Hematopoietic multipotent progenitor cell treated with erythropoietin and hydrocortisone succinate and interleukin-3 and kit ligand, for 8 days (in vitro differentiated cells): ENCODE results near the gene HSPA1L.
A peak's percentile ranks its signal among the peaks of the same experiment; 100 is the strongest.
"Not testable (repeated sequence)": the region's sequence is repeated elsewhere in the genome, so short reads cannot be mapped to it uniquely, and the experiment has no call there.

Experiments
- DNase-seq: peaks from one replicate; pipeline ENCODE4 v3.0.0-alpha.2; 2015

HSPA1L gene

DNA sequence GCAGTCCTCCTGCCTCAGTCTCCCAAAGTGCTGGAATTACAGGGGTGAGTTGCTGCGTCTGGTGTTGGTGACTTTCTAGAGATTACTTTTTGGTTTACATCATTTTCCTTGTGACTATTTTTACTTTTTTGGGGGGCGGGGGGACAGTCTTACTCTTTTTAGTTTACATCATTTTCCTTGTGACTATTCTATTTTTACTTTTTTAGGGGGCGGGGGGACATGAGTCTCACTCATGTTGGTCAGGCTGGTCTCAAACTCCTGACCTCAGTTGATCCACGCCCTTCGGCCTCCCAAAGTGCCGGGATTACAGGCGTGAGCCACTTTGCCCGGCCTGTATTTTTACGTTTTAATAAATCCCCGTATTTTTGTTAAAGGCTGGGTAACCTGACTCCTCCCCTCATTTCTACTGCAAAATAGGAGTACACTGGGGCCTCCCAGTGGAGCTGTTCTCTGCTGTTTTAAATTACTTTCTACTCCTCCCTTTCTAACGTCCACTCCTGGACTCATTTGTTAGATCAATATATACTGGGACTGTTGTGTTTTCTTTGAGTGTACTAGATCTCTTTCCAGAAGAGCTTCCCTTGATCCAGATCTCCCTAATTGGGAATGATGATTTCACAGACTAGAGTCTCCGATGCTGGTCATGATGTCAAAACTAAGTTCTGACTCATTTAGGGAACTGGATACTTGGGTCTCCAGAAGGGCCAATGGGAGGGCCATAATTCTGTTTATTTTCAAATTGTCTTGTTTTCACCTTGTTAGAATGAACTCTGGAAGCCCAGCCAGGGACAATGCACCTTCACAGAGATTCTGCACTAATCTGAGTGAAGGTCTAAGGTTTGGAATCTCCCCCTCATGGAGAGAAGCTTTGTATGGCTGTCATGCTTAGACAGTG lies 21.6 kb upstream of the HSPA1L start:
- peak; percentile 41 for DNase-seq

GRCh38 chr6:31836047-31836473 lies 21.0 kb upstream of the HSPA1L start:
- DNase-seq = peak; percentile 27

DNA sequence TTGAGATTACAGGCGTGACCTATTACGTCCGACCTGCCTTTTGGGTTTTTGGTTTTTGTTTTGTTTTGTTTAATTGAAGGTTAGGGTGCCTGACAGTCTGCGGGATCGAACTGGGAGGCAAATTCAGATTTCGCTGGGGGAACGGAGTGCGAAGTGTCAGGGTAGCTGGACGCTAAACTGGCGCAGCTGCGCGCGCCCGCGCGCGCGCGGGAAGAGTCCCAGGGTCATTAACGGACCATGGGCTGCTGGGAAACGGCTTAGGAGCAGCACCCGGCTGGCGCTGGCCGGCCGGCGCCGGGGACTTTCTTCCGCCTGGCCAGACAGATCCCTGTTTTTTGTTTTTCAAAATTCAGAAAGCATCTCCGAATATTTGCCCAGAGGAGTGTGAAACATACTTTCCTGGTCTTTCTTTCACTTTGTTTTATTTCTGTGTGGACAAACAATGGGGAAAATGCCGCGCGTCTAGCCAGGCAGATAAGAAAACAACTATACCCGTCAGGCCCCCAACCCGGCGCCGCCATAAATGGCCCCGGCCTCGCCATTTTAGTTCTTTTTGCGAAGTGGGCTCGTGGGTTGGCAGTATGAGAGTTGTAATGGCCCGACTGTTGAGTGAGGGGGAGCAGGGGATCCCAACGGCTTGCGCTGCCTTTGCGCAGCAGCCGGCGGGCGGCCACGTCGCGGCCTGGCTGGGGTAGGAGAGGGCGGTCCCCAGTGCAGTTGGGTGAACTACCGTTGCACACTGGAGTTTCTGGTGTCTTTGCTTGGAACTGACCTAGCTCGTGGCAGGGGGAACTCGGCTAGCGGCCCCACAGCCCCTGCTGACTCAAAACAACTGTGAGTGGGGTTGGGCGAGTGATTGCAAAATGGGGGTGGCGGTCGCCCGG lies 19.5 kb upstream of the HSPA1L start:
- peak; percentile 89 for DNase-seq

- DNase-seq = no peak
Observed at GRCh38 chr6:31831350-31832215, 16.5 kb upstream of the HSPA1L start.

- no peak for DNase-seq
Observed at GRCh38 chr6:31830886-31831335, 15.8 kb upstream of the HSPA1L start.

- peak; percentile 78 for DNase-seq
Observed at GRCh38 chr6:31829633-31830283, 14.7 kb upstream of the HSPA1L start.

DNA sequence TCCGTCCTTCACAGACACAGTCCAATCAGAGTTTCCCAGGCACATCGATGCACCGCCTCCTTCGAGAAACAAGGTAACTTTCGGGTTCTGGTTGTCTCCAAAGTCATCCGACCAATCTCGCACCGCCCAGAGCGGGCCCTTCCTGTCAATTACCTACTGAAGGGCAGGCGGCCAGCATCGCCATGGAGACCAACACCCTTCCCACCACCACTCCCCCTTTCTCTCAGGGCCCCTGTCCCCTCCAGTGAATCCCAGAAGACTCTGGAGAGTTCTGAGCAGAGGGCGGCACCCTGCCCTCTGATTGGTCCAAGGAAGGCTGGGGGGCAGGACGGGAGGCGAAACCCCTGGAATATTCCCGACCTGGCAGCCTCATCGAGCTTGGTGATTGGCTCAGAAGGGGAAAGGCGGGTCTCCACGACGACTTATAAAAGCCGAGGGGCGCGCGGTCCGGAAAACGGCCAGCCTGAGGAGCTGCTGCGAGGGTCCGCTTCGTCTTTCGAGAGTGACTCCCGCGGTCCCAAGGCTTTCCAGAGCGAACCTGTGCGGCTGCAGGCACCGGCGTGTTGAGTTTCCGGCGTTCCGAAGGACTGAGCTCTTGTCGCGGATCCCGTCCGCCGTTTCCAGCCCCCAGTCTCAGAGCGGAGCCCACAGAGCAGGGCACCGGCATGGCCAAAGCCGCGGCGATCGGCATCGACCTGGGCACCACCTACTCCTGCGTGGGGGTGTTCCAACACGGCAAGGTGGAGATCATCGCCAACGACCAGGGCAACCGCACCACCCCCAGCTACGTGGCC lies 12.4 kb upstream of the HSPA1L start, which contains the start of gene HSPA1B:
TSS of gene HSPA1B (plus strand) at position 453 of the 794 bp plus-strand sequence. CDS start at position 666, 213 bp downstream.
- peak; percentile 100 for DNase-seq

DNA sequence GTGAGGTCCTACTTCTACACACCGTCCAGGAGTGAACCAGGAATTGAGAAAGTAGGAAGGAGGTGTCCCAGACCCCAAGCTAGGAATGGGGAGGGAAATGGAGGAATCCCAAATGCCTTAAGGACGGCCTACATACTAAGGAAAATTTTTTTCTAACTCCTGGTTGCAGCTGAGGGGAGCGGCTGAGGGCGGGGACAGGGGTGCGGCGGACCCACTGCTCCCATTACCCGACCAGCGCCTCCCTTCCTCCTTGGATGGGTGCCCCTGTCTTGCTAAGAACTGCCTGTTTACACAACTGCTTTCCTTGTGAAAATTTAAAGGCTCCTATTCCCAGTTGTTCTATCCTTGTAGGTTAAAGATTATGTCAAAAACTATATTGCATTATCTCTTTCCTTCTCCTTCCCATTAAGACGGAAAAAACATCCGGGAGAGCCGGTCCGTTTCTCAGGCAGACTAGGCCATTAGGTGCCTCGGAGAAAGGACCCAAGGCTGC lies 11.8 kb upstream of the HSPA1L start:
- DNase-seq = no peak

GRCh38 chr6:31825553-31825952 lies 10.5 kb upstream of the HSPA1L start:
- DNase-seq = no peak

- DNase-seq = not testable (repeated sequence)
Observed at GRCh38 chr6:31823592-31824196, 8.6 kb upstream of the HSPA1L start.

DNA sequence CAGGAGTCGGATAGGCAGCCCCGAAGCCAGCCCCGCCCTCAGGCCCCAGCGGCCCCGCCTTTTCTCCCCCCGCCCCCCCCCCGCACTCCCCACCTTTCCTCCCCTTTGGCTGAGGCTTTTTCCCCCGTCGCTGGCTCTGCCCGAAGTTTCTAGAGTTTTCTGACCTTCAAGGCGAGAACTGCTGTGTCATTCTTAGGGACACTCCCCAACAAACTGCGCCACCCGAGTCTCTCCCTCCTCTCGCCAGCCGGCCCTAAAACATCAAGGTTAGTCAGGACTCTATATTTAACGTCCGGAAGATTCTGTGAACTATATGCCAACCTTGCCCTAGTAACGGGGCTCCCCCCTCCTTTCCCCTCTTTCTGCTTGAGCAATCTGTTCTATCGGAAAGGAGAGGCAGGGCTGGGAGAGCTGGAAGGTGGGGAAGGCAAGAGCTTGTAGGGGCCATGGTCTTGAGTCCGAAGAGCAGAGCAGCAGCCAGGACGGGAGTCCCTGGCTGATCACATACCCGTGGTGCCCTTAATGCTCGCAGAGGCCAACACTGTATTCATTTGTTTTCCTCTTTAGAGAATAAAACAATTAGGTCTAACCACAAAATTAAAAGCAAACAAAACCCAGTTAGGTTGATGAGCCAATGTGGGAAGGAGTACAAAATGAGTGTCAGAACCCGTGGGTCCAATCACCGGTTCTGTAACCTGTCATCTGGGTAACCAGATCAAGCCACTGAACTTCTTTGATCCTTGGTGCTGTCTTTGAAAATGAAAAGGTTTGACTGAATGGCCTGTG lies 7.1 kb upstream of the HSPA1L start:
- DNase-seq = peak; percentile 93

DNA sequence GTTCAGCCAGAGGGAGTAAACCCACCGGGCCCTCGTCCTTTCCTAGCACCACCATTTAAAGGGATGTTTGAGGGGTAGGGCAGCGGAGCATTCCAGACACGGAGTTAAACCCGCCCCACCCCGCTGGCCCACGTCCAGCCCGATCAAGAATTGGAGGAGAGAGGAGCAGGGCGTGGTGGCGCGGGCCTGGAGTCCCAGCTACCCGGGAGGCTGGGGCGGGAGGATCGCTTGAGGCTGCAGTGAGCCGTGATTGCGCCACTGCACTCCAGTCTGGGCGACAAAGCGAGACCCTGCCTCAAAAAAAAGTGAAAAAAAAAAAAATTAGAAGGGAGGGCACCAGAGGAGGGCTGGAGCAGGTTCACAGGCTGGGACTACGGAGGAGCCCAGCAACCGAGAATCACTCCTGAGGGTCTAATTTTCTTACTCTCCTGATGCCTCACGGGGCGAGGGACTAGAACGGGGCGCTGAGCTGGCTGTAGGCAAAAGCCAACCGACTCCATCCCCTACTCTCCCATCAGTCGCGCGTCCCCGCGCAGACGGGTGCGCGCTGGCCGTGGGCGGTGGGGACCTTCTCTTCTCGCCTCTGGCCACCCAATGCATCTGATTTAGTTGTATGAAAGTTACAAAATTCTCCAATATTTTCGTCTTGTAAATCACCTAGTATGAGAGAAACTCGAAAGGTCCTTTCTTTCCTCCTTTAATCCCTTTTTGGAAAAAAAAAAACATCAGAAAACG lies 6.4 kb upstream of the HSPA1L start:
- DNase-seq = peak; percentile 69

DNA sequence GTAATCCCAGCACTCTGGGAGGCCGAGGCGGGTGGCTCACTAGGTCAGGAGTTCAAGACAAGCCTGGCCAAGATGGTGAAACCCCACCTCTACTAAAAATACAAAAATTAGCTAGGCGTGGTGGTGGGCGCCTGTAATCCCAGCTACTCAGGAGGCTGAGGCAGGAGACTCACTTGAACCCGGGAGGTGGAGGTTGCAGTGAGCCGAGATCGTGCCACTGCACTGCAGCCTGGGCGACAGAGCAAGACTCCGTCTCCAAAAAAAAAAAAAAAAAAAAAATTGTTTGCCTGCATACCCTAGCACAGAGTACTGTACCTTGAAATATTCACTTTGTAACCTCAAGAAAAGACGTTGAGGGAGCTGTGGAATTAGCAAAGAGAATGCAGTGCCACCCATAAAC lies 5.3 kb upstream of the HSPA1L start:
- not testable (repeated sequence) for DNase-seq

- no peak for DNase-seq
Observed at GRCh38 chr6:31819871-31820299, 4.8 kb upstream of the HSPA1L start.

DNA sequence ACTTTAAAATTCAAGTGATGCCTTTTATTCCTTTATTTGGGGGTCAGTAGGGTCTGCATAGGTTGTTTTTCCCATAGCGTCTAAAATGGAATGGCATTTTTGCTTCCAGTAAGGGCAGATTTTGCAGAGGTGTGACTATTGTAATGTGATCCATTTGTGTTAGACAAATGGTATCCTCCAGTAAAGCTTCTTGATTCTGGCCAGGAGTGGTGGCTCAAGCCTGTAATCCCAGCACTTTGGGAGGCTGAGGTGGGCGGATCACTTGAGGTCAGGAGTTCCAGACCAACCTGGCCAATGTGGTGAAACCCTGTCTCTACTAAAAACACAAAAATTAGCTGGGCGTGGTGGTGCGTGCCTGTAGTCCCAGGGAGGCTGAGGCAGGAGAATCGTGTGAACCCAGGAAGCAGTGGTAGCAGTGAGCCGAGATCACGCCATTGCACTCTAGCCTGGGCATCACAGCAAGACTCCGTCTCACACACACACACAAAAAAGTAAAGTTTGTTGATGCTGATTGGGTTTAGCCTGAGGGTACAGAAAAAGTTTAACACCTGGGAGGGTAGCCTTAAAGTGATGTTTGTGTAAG lies 2.9 kb upstream of the HSPA1L start:
- DNase-seq = not testable (repeated sequence)

DNA sequence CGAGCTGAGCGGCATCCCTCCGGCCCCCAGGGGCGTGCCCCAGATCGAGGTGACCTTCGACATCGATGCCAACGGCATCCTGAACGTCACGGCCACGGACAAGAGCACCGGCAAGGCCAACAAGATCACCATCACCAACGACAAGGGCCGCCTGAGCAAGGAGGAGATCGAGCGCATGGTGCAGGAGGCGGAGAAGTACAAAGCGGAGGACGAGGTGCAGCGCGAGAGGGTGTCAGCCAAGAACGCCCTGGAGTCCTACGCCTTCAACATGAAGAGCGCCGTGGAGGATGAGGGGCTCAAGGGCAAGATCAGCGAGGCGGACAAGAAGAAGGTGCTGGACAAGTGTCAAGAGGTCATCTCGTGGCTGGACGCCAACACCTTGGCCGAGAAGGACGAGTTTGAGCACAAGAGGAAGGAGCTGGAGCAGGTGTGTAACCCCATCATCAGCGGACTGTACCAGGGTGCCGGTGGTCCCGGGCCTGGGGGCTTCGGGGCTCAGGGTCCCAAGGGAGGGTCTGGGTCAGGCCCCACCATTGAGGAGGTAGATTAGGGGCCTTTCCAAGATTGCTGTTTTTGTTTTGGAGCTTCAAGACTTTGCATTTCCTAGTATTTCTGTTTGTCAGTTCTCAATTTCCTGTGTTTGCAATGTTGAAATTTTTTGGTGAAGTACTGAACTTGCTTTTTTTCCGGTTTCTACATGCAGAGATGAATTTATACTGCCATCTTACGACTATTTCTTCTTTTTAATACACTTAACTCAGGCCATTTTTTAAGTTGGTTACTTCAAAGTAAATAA lies 2.2 kb upstream of the HSPA1L start:
- DNase-seq = peak; percentile 21

DNA sequence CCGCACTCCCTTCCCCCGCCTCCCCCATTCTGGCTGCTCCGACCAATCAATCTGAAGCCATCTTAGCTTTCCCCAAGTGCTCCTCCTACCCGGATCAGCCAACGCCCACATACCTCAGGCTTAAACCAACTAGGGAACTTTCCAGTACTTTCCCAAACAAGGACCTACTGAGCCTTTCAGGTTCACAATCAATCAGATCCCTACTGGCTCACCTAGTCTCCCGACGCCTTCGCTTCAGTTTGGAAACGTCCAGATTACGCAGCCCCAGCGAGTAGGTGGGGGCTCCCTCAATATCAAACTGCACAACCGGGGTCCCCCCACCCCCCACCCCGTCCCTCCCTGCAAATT lies 432 bp downstream of the HSPA1L start:
- DNase-seq = peak; percentile 92

- no peak for DNase-seq
Observed at GRCh38 chr6:31813465-31813849, 1.6 kb downstream of the HSPA1L start.
